ENCODE measurements around the gene NAIF1. TPM values are rescaled to one million over a fixed set of nuclear protein-coding genes. Genes with fewer than 3 reads are reported as not detected.
"Not testable (repeated sequence)": the region's sequence is repeated elsewhere in the genome, so short reads cannot be mapped to it uniquely, and the experiment has no call there.

NAIF1 gene
- total RNA-seq, 1 donor from 2014 or later, result 12.2 TPM

DNA sequence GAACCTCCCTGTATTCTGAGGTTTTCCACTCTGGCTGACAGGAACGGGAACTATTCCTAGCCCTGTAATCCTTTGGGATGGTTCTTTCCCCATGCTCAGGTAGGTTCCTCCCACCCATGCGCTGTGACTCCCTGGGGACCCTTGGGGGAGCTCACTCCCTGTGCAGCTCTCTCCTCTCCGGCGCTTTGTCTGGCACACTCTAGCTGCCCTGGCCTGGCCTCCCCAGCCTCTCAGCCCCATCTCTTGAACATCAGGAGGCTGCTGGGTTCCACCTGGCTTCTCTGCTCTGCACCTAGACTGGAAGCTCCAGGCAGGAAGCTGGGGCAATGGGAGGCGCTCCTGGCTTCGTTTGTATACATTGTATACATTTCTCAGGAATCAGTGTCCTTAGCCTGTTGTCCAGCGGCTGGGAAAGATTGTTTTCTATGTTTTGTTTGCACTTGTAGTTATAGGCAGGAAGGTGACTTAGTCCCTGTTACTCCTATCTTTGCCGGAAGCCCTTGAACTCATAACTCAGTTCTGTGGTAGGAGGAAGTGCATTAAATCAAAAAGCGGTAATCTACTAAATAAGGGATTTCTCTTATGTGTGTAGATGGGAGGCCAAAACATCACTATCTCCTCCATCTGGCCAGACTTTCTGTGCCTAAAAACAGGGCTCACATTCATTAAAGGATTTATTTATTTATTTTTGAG, 21.3 kb upstream of the NAIF1 start:
- Mint-ChIP-seq H3K4me3 (no peak overlapping the region), H3K4me1 (ENCODE audit: low read depth) (peaks cover 38% of the 10 kb centered on the region), H3K36me3 (ENCODE audit: low read depth) (peaks cover 3% of the 10 kb centered on the region), H3K27me3 (ENCODE audit: insufficient read depth) (no peaks in the 10 kb centered on the region), H3K9me3 (no peaks in the 10 kb centered on the region), H3K27ac (no peak overlapping the region)
- intact Hi-C loops (cut with micrococcal nuclease), result no loop called here
- DNase-seq (ENCODE audit: low spot score), result no peak

DNA sequence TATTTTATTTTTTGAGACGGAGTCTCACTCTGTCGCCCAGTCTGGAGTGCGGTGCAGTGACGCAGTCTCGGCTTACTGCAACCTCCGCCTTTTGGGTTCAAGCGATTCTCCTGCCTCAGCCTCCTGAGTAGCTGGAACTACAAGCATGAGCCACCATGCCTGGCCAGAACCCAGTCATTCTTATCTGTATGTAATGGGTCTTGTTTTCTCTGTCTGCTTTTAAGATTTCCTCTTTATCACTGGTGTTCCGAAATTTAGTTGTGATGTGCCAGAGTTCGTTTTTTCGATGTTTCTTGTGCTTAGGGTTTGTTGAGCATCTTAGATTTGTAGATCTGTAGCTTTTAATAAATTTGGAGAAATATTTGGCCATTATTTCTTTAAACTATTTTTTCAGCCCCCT, 20.1 kb upstream of the NAIF1 start:
- DNase-seq (ENCODE audit: low spot score), result no peak
- H3K27me3 Mint-ChIP-seq (ENCODE audit: insufficient read depth), result no peaks in the 10 kb centered on the region
- H3K4me3 Mint-ChIP-seq, result no peak overlapping the region
- intact Hi-C loops (cut with micrococcal nuclease), result no loop called here
- peaks cover 27% of the 10 kb centered on the region for H3K4me1 Mint-ChIP-seq (ENCODE audit: low read depth)
- H3K27ac Mint-ChIP-seq, result peak overlapping the region; percentile 30
- H3K36me3 Mint-ChIP-seq (ENCODE audit: low read depth), result peaks cover 3% of the 10 kb centered on the region
- no peaks in the 10 kb centered on the region for H3K9me3 Mint-ChIP-seq

DNA sequence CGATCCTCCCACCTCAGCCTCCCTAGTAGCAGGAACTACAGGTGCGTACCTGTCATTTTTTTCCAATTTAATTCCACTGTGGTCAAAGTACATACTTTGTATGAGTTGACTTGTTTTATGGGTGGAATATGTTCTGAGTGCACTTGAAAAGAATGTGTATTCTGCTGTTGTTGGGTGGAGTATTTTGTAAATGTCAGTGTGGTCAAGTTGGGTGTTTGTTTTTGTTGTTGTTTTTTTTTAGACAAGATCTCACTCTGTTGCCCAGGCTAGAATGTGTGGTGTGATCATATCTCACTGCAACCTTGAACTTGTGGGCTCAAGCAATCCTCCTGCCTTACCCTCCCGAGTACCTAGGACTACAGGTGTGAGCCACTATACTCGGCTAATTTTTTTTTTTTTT, 18.8 kb upstream of the NAIF1 start:
- intact Hi-C loops (cut with micrococcal nuclease), result loop anchor here (2.0 kb wide), 1 partner anchor 17 kb away; the partner anchor contains the start of gene SLC25A25
- Mint-ChIP-seq H3K36me3 (ENCODE audit: low read depth) (peaks cover 3% of the 10 kb centered on the region), H3K27me3 (ENCODE audit: insufficient read depth) (no peaks in the 10 kb centered on the region)

DNA sequence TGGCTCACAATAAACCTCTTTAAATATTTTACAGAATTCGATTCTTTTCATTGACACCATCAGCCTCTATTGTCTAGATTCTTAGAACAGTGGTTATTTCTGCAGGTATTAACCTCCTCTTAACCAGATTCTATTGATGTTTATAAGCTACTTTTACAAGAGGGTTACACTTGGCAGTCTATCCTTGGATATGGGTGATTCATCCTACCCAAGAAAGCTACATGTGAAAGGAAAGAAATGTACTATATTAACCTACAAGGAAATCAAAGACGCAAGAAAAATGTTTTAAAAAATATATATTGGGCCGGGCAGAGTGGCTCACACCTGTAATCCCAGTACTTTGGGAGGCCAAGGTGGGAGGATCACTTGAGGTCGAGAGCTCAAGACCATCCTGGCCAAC, 17.6 kb upstream of the NAIF1 start:
- no peak for DNase-seq (ENCODE audit: low spot score)
- Mint-ChIP-seq H3K4me1 (ENCODE audit: low read depth) (peaks cover 30% of the 10 kb centered on the region), H3K4me3 (no peak overlapping the region), H3K9me3 (no peaks in the 10 kb centered on the region), H3K36me3 (ENCODE audit: low read depth) (peaks cover 3% of the 10 kb centered on the region), H3K27me3 (ENCODE audit: insufficient read depth) (no peaks in the 10 kb centered on the region), H3K27ac (no peak overlapping the region)
- intact Hi-C loops (cut with micrococcal nuclease), result loop anchor here (1.0 to 2.0 kb wide), 3 partner anchors 10 to 141 kb away; partner anchors contain the start of gene SLC25A25

More for the DNA sequence above, 18.8 kb upstream of the NAIF1 start:
- Mint-ChIP-seq H3K27ac (no peak overlapping the region), H3K4me3 (no peak overlapping the region), H3K9me3 (no peaks in the 10 kb centered on the region), H3K4me1 (ENCODE audit: low read depth) (peaks cover 29% of the 10 kb centered on the region)
- DNase-seq (ENCODE audit: low spot score), result no peak

DNA sequence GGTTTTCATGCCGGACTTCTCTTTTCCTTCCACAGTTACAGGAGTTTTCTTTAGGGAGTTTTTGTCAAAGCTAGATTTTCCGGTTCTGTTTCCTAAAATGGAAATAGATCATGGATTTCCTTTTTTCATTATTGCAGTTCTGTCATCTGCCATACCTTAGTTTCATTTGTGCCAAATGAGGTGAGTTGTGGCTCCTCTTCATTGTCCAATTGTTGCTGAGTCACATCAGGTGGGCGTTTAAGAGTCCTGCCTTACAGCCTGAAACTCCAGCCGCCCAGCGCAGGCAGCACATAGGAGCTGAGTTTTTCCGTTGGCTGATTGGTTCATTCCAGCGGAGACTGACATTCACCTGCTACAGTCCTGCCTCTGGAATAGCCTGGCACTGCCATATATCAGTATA, 15.0 kb upstream of the NAIF1 start:
- no peak overlapping the region for H3K27ac Mint-ChIP-seq
- H3K4me3 Mint-ChIP-seq, result no peak overlapping the region
- no peaks in the 10 kb centered on the region for H3K9me3 Mint-ChIP-seq
- intact Hi-C loops (cut with micrococcal nuclease), result no loop called here
- H3K4me1 Mint-ChIP-seq (ENCODE audit: low read depth), result peaks cover 52% of the 10 kb centered on the region
- no peaks in the 10 kb centered on the region for H3K27me3 Mint-ChIP-seq (ENCODE audit: insufficient read depth)
- peaks cover 8% of the 10 kb centered on the region for H3K36me3 Mint-ChIP-seq (ENCODE audit: low read depth)
- no peak for DNase-seq (ENCODE audit: low spot score)

DNA sequence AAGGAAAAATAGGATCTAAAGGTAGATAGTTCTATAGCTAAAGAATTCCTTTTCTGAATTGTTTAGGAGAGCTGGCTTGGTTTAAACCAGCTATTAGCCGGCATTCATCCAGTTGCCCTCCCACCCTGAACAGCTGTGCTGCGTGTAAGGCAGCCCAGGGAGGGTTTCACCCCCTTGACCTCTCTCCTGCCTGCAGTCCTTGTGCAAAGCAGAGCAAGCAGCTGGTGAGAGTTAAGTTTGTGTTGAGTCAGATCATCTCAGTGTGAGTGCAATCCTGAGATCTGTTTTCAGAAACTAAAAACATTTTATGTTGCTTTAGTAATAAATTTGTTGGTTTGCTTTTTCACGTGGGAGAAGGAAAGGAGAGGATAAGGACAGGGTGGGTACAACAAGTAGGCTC, 13.9 kb upstream of the NAIF1 start:
- H3K9me3 Mint-ChIP-seq, result no peaks in the 10 kb centered on the region
- no peak overlapping the region for H3K4me3 Mint-ChIP-seq
- intact Hi-C loops (cut with micrococcal nuclease), result no loop called here
- peak overlapping the region; percentile 45 for H3K27ac Mint-ChIP-seq
- DNase-seq (ENCODE audit: low spot score), result no peak
- no peaks in the 10 kb centered on the region for H3K27me3 Mint-ChIP-seq (ENCODE audit: insufficient read depth)
- peaks cover 12% of the 10 kb centered on the region for H3K36me3 Mint-ChIP-seq (ENCODE audit: low read depth)
- peaks cover 55% of the 10 kb centered on the region for H3K4me1 Mint-ChIP-seq (ENCODE audit: low read depth)

DNA sequence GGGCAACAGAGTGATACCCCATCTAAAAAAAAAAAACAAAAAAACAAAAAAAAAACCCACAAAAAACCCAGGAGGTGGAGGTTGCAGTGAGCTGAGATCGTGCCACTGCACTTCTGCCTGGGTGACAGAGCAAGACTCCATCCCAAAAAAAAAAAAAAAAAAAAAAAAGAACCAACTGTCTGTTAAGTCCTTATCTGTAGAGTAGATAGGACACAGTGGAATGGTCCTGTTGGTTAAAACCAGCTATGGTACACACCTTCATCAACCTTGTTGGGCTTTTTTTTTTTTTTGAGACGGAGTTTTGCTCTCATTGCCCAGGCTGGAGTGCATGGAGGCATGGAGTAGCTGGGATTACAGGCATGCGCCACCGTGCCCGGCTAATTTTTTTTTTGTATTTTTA, 13.1 kb upstream of the NAIF1 start:
- intact Hi-C loops (cut with micrococcal nuclease), result no loop called here
- H3K4me1 Mint-ChIP-seq (ENCODE audit: low read depth), result peaks cover 49% of the 10 kb centered on the region
- no peak overlapping the region for H3K27ac Mint-ChIP-seq
- DNase-seq (ENCODE audit: low spot score), result no peak
- no peaks in the 10 kb centered on the region for H3K27me3 Mint-ChIP-seq (ENCODE audit: insufficient read depth)
- H3K9me3 Mint-ChIP-seq, result no peaks in the 10 kb centered on the region
- H3K4me3 Mint-ChIP-seq, result no peak overlapping the region
- H3K36me3 Mint-ChIP-seq (ENCODE audit: low read depth), result peaks cover 10% of the 10 kb centered on the region

DNA sequence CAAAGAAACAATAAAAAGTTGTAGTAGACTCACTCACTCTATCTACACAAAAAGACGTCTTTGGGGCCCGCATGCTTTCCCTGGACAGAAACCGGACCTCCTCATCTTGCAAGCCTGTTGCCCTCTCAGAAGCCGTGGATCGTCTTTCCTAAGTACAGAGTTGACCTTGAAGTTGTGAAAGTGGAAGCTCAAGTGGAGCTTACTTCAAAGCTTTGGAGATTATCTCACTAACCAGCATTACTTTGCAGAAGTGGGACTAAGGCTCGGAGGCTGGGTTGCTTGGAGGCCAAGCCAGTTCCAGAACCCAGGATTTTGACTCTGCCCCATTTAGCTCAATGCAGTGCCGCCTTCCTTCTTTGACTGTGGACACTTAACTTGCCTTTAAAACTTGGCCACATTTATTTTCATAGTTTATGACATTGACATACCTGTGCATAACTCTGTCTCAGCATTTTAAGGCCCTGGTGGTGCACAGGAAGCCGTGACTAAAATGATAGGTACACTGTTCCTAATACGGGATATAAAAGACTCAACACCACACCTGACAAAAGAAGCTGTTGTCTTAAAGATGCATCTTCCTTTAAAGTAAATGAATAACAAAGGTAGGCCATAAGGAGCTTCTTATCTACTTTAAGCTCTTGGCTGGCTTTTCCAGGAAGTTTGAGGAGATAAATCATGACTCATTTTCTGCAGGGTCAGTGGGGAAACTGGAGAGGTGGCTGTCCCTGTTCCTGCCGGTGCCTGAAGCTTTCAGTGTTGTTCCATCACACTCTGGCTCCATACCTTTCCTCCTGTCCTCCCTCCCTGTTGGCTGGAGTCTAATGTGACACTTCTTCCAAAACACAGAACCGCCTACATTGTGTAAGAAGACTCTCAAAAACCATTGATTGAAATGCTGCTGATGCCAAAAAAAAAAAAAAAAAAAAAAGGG, 11.6 kb upstream of the NAIF1 start:
- Mint-ChIP-seq H3K27me3 (ENCODE audit: insufficient read depth) (no peaks in the 10 kb centered on the region), H3K36me3 (ENCODE audit: low read depth) (peaks cover 10% of the 10 kb centered on the region), H3K9me3 (no peaks in the 10 kb centered on the region), H3K4me3 (peak overlapping the region; percentile 4), H3K4me1 (ENCODE audit: low read depth) (peaks cover 41% of the 10 kb centered on the region), H3K27ac (peak overlapping the region; percentile 54)
- intact Hi-C loops (cut with micrococcal nuclease), result loop anchor here (2.0 kb wide), 1 partner anchor 16 kb away; no protein-coding TSS in a partner anchor
- DNase-seq (ENCODE audit: low spot score), result no peak

DNA sequence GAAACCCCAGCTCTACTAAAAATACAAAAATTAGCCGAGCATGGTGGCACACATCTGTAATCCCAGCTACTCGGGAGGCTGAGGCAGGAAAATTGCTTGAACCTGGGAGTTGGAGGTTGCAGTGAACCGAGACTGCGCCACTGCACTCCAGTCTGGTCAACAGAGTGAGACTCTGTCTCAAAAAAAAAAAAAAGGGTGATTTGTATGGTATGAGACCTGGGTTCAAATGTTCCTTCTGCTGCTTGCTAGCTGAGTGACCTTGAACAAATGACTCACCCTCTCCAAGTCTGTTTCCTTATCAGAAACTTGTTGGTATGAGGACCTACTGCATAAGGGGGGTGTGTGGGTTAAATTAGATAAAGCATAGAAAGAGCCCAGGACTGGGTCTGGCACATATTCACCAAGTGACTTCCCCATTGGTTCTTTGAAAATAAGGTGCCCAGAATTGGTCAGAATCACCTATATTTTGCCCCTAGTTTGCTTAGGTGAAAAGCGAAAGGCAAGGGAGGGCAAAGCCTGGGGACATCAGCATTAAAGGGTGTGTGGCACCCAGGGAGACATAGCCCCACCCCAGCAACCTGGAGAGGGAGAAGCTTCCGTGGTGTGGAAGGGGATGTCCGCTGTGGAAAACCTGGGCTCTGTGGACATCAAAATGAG, 10.9 kb upstream of the NAIF1 start:
- peak overlapping the region; percentile 54 for H3K27ac Mint-ChIP-seq
- no peaks in the 10 kb centered on the region for H3K27me3 Mint-ChIP-seq (ENCODE audit: insufficient read depth)
- H3K36me3 Mint-ChIP-seq (ENCODE audit: low read depth), result peaks cover 10% of the 10 kb centered on the region
- intact Hi-C loops (cut with micrococcal nuclease), result loop anchor here (2.0 kb wide), 1 partner anchor 17 kb away; no protein-coding TSS in a partner anchor
- DNase-seq (ENCODE audit: low spot score), result no peak
- no peaks in the 10 kb centered on the region for H3K9me3 Mint-ChIP-seq
- peaks cover 46% of the 10 kb centered on the region for H3K4me1 Mint-ChIP-seq (ENCODE audit: low read depth)
- H3K4me3 Mint-ChIP-seq, result no peak overlapping the region

DNA sequence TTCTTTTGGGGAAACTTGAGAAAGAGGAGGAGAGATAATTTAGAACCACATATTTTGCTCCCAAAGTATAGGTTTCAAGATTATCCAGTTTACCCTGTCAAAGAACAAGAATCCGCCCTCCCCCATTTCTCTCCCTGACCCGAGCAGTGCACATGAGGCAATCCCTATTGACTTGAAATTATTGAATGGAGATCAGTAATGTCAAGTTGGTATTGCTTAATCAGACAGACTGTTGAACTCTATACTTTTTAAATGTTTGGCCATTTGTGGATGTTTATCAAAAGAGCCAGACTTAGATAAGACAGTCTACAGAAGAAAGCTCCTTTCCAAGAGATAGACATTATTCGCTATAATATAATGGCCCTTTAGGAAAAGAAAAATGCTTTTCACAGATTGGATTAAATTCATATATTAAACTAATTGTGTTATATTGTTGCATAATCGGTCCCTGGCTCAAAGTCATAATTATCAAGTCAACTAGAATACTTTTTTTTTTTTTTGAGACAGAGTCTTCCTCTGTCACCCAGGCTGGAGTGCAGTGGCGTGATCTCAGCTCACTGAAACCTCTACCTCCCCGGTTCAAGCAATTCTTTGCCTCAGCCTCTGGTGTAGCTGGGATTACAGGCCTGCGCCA, 6.2 kb upstream of the NAIF1 start:
- H3K4me1 Mint-ChIP-seq (ENCODE audit: low read depth), result peaks cover 55% of the 10 kb centered on the region
- H3K36me3 Mint-ChIP-seq (ENCODE audit: low read depth), result peaks cover 10% of the 10 kb centered on the region
- H3K27me3 Mint-ChIP-seq (ENCODE audit: insufficient read depth), result no peaks in the 10 kb centered on the region
- H3K27ac Mint-ChIP-seq, result peak overlapping the region; percentile 6
- no peak for DNase-seq (ENCODE audit: low spot score)
- no peak overlapping the region for H3K4me3 Mint-ChIP-seq
- no peaks in the 10 kb centered on the region for H3K9me3 Mint-ChIP-seq
- intact Hi-C loops (cut with micrococcal nuclease), result no loop called here

DNA sequence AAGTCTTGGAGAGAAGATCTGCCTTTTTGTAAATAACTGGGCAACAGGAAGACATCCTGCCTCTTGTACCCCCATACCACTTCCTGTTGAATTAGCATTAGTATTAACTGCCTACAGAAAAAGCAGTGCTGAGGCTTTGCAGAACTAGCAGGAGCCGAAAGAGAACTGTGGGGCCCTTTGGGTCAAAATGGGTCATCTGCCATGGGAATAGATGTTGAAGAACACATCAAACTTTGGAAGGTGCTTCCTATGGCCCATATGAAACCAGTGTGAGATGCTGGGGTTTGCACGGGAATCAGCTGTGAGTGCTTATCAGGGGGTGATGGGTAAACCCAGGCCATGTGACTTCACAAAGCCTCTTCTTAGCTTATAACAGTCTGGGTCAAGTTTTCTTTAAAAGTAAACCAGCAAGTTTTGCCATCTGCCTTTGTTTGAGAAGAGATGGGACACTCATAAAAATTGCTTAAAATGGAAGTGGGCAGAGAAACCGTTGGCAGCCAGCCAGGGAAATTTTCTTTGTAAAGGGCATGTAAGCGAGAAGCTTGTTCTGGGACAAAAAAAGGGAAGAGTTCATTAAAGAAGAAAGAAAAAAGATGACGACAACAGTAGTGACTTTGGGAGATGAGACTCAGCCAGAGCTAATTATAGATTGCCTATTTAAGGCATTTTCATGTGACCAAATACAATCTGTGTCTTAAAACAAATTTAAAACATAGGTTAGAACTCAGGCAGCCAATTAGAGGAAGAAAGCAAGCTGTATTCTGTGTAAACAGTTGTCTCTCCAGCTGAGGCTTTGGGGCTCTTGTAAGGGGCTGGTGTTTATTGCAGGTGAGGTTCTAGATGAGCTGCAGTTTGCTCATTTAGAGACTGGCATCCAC, 5.3 kb upstream of the NAIF1 start:
- intact Hi-C loops (cut with micrococcal nuclease), result no loop called here
- Mint-ChIP-seq H3K4me3 (peak overlapping the region; percentile 61), H3K27me3 (ENCODE audit: insufficient read depth) (no peaks in the 10 kb centered on the region), H3K36me3 (ENCODE audit: low read depth) (peaks cover 10% of the 10 kb centered on the region), H3K27ac (peak overlapping the region; percentile 88), H3K4me1 (ENCODE audit: low read depth) (peaks cover 45% of the 10 kb centered on the region), H3K9me3 (no peaks in the 10 kb centered on the region)
- DNase-seq (ENCODE audit: low spot score), result no peak

DNA sequence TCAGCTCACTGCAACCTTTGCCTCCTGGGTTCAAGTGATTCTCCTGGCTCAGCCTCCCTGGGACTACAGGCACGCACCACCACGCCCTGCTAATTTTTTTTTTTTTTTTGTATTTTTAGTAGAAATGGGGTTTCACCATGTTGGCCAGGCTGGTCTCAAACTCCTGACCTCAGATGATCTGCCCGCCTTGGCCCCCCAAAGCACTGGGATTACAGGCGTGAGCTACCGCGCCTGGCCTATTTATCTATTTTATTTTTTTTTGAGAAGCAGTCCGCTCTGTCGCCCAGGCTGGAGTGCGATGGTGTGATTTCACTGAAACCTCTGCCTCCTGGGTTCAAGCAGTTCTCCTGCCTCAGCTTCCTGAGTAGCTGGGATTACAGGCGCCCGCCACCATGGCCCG, 4.4 kb upstream of the NAIF1 start:
- peak overlapping the region; percentile 88 for H3K27ac Mint-ChIP-seq
- H3K36me3 Mint-ChIP-seq (ENCODE audit: low read depth); intact Hi-C loops (cut with micrococcal nuclease); H3K27me3 Mint-ChIP-seq (ENCODE audit: insufficient read depth); H3K9me3 Mint-ChIP-seq; DNase-seq (ENCODE audit: low spot score): not testable (repeated sequence)
- peak overlapping the region; percentile 61 for H3K4me3 Mint-ChIP-seq
- peaks cover 39% of the 10 kb centered on the region for H3K4me1 Mint-ChIP-seq (ENCODE audit: low read depth)

Measured in activated T-helper 1 cell treated with anti-CD3 and anti-CD28 coated beads, Interleukin-12 subunit alpha, Interleukin-12 subunit beta, Interleukin-2, Interleukin-4 antibody, amounts not matched to agents 30 ng/mL and 10 ng/mL and 1 ng/mL, durations not matched to agents 14 hours and 24 hours and 36 hours (primary cell).